Fibroblast of villous mesenchyme (primary cell): ENCODE results near the gene SRP54. TPM values are rescaled to one million over a fixed set of nuclear protein-coding genes. Genes with fewer than 3 reads are reported as not detected.

ENCODE experiments used
- DNase-seq: peaks from one replicate; pipeline ENCODE4 v3.0.0-alpha.2; 2010; ENCODE audit warnings: low read depth
- H3K4me3 ChIP-seq: 2 replicates; pipeline ENCODE4 v1.5.1; 2011; ENCODE audit warnings: low read depth, mild to moderate bottlenecking, low read length
- CTCF ChIP-seq: IDR thresholded peaks from 2 replicates; pipeline ENCODE4 v1.5.1; 2012; ENCODE audit warnings: low read depth, mild to moderate bottlenecking, low read length; ENCODE audit not compliant: insufficient read depth
- total RNA-seq: library from RNA; depleted of rRNA; stranded (reverse); fragments of >200 nt; gene quantifications from 2 replicates; pipeline ENCODE4 v1.2.3, GENCODE V29; 2012

Gene SRP54
- total RNA-seq, 1 donor: 108 TPM

DNA sequence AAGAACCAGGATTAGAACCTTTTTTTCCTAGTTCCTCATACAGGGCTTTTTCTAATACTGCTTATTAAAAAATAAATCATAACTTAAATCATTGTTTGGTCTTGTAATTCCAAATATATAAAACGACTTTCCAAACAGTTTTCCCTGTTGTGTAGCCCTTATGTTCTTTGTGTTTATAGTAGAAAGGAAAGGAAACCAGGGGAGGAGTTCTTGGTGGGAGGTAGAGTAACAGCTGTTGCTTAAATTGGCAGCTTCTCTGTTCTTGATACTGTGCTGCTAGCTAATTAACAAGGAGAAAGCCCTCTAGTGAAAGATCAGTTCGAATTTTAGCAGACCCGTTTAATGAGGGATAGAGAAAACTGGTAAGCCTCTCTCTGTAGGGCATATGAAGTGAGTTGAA lies 15.0 kb downstream of the SRP54 start:
- H3K4me3 ChIP-seq: no peak overlapping the region
- DNase-seq: peak; percentile 48
- TF ChIP-seq CTCF: no peak

GRCh38 chr14:34999500-34999899 lies 16.7 kb downstream of the SRP54 start:
- DNase-seq: no peak
- TF ChIP-seq CTCF: no peak
- H3K4me3 ChIP-seq: no peak overlapping the region

GRCh38 chr14:35001621-35002020 lies 18.8 kb downstream of the SRP54 start:
- no peak for TF ChIP-seq CTCF
- H3K4me3 ChIP-seq: no peak overlapping the region
- DNase-seq: no peak

DNA sequence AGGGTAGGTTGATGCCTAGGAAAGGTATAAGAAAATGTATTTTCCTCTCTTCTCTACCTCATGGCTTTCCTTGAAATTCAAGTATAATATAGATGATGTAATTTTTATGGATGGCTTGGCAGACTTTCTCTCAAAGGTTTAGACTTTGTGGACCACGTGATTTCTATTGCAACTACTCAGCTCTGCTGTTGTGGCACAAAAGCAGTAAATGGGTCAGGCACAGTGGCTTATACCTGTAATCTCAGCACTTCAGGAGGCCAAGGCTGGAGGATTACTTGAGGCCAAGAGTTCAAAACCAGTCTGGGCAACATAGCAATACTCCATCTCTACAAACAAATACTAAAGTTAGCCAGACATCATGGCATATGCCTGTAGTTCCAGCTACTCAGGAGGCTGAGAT lies 22.0 kb downstream of the SRP54 start:
- no peak for TF ChIP-seq CTCF

GRCh38 chr14:35016568-35016967 lies 33.8 kb downstream of the SRP54 start:
- DNase-seq: no peak
- H3K4me3 ChIP-seq: no peak overlapping the region

More for the DNA sequence above, 22.0 kb downstream of the SRP54 start:
- H3K4me3 ChIP-seq: no peak overlapping the region
- DNase-seq: no peak

DNA sequence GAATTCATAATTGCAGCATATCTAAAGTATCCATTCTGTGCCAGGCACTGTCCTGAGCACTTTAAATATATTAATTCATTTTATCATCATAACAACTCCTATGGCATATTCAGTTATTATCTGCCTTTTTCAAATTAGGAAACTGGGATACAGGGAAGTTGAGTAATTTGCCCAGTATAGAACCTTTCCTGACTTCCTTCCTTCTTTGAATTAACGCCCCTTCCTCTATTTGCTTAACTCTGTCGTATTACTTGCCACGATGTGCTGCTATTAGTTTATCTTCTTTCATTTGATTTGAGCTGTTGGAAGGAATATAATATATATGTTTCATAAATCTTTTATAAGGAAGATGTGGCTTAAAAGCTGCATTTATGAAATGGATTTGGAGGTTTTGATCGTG lies 37.9 kb downstream of the SRP54 start:
- TF ChIP-seq CTCF: no peak
- no peak for DNase-seq
- H3K4me3 ChIP-seq: no peak overlapping the region

More at GRCh38 chr14:35016568-35016967, 33.8 kb downstream of the SRP54 start:
- TF ChIP-seq CTCF: no peak

- DNase-seq: no peak
- TF ChIP-seq CTCF: no peak
- no peak overlapping the region for H3K4me3 ChIP-seq
Observed at GRCh38 chr14:35028435-35028834, 45.6 kb downstream of the SRP54 start.
